Measurements from ENCODE around the gene SBNO1. TPM values are rescaled to one million over a fixed set of nuclear protein-coding genes. Genes with fewer than 3 reads are reported as not detected.
A peak's percentile ranks its signal among the peaks of the same experiment; 100 is the strongest.

SBNO1 gene
- total RNA-seq, 1 donor from 2014 or later = 44.7 TPM

GRCh38 chr12:123396954-123397353 lies 32.3 kb upstream of the SBNO1 start:
- no peaks in the 10 kb centered on the region for H3K4me1 Mint-ChIP-seq (ENCODE audit: unreplicated experiment)
- peaks cover 5% of the 10 kb centered on the region for H3K27me3 Mint-ChIP-seq (ENCODE audit: unreplicated experiment)
- H3K27ac Mint-ChIP-seq (ENCODE audit: unreplicated experiment) = no peak overlapping the region
- H3K9me3 Mint-ChIP-seq (ENCODE audit: unreplicated experiment) = no peaks in the 10 kb centered on the region
- no peak overlapping the region for H3K4me3 Mint-ChIP-seq (ENCODE audit: unreplicated experiment)
- H3K36me3 Mint-ChIP-seq (ENCODE audit: low read depth, unreplicated experiment) = peaks cover 26% of the 10 kb centered on the region
- TF ChIP-seq, protein P1, sequence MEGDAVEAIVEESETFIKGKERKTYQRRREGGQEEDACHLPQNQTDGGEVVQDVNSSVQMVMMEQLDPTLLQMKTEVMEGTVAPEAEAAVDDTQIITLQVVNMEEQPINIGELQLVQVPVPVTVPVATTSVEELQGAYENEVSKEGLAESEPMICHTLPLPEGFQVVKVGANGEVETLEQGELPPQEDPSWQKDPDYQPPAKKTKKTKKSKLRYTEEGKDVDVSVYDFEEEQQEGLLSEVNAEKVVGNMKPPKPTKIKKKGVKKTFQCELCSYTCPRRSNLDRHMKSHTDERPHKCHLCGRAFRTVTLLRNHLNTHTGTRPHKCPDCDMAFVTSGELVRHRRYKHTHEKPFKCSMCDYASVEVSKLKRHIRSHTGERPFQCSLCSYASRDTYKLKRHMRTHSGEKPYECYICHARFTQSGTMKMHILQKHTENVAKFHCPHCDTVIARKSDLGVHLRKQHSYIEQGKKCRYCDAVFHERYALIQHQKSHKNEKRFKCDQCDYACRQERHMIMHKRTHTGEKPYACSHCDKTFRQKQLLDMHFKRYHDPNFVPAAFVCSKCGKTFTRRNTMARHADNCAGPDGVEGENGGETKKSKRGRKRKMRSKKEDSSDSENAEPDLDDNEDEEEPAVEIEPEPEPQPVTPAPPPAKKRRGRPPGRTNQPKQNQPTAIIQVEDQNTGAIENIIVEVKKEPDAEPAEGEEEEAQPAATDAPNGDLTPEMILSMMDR (IDR thresholded peaks at IDR 0.05; ENCODE audit: unreplicated experiment) = no peak
- DNase-seq (ENCODE audit: low spot score) = no peak

- DNase-seq (ENCODE audit: low spot score) = no peak
- no peaks in the 10 kb centered on the region for H3K9me3 Mint-ChIP-seq (ENCODE audit: unreplicated experiment)
- H3K27ac Mint-ChIP-seq (ENCODE audit: unreplicated experiment) = no peak overlapping the region
- H3K4me3 Mint-ChIP-seq (ENCODE audit: unreplicated experiment) = peak overlapping the region; percentile 7
- no peaks in the 10 kb centered on the region for H3K4me1 Mint-ChIP-seq (ENCODE audit: unreplicated experiment)
- TF ChIP-seq, protein P1 (IDR thresholded peaks at IDR 0.05; ENCODE audit: unreplicated experiment) = no peak
- peaks cover 29% of the 10 kb centered on the region for H3K36me3 Mint-ChIP-seq (ENCODE audit: low read depth, unreplicated experiment)
- H3K27me3 Mint-ChIP-seq (ENCODE audit: unreplicated experiment) = peaks cover 5% of the 10 kb centered on the region
Measured at GRCh38 chr12:123396543-123396942, 31.9 kb upstream of the SBNO1 start.

DNA sequence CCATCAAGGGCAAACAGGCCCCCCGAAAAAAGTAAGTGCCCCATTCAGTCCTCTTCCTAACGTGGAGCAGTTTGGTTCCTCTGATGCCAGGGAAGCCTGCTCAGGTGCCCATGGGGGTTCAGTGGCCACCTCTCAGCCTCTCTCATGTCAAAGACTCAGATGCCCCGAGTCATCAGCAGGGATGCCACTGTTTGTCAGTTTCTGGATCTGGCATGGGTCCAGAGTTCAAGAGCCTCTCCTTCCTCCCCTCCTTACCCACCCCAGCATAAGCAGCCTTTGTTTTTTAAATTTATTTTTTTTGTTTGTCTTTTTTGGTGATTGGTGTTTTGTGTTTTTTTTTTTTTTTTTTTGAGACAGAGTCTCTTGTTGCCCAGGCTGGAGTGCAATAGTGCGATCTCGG lies 30.6 kb upstream of the SBNO1 start:
- TF ChIP-seq, protein P1 (IDR thresholded peaks at IDR 0.05; ENCODE audit: unreplicated experiment) = no peak
- Mint-ChIP-seq H3K4me3 (ENCODE audit: unreplicated experiment) (peak overlapping the region; percentile 65), H3K9me3 (ENCODE audit: unreplicated experiment) (no peaks in the 10 kb centered on the region), H3K36me3 (ENCODE audit: low read depth, unreplicated experiment) (peaks cover 37% of the 10 kb centered on the region), H3K27me3 (ENCODE audit: unreplicated experiment) (peaks cover 10% of the 10 kb centered on the region), H3K4me1 (ENCODE audit: unreplicated experiment) (peaks cover 9% of the 10 kb centered on the region), H3K27ac (ENCODE audit: unreplicated experiment) (no peak overlapping the region)
- DNase-seq (ENCODE audit: low spot score) = no peak

- H3K9me3 Mint-ChIP-seq (ENCODE audit: unreplicated experiment) = no peaks in the 10 kb centered on the region
- H3K4me3 Mint-ChIP-seq (ENCODE audit: unreplicated experiment) = no peak overlapping the region
- peaks cover 13% of the 10 kb centered on the region for H3K4me1 Mint-ChIP-seq (ENCODE audit: unreplicated experiment)
- peaks cover 34% of the 10 kb centered on the region for H3K36me3 Mint-ChIP-seq (ENCODE audit: low read depth, unreplicated experiment)
- DNase-seq (ENCODE audit: low spot score) = no peak
- peaks cover 11% of the 10 kb centered on the region for H3K27me3 Mint-ChIP-seq (ENCODE audit: unreplicated experiment)
- no peak overlapping the region for H3K27ac Mint-ChIP-seq (ENCODE audit: unreplicated experiment)
- TF ChIP-seq, protein P1 (IDR thresholded peaks at IDR 0.05; ENCODE audit: unreplicated experiment) = no peak
Measured at GRCh38 chr12:123393747-123394146, 29.1 kb upstream of the SBNO1 start.

GRCh38 chr12:123391546-123392343 lies 27.1 kb upstream of the SBNO1 start:
- peak overlapping the region; percentile 5 for H3K27ac Mint-ChIP-seq (ENCODE audit: unreplicated experiment)
- H3K4me1 Mint-ChIP-seq (ENCODE audit: unreplicated experiment) = peaks cover 23% of the 10 kb centered on the region

More at GRCh38 chr12:123391546-123392343, 27.1 kb upstream of the SBNO1 start:
- TF ChIP-seq, protein P1 (IDR thresholded peaks at IDR 0.05; ENCODE audit: unreplicated experiment) = no peak
- peaks cover 15% of the 10 kb centered on the region for H3K27me3 Mint-ChIP-seq (ENCODE audit: unreplicated experiment)
- peak overlapping the region; percentile 94 for H3K4me3 Mint-ChIP-seq (ENCODE audit: unreplicated experiment)
- peaks cover 40% of the 10 kb centered on the region for H3K36me3 Mint-ChIP-seq (ENCODE audit: low read depth, unreplicated experiment)
- no peaks in the 10 kb centered on the region for H3K9me3 Mint-ChIP-seq (ENCODE audit: unreplicated experiment)
- DNase-seq (ENCODE audit: low spot score) = no peak

Measured in endothelial cell (in vitro differentiated cells).